ENCODE results near the gene PLXDC2.

PLXDC2 gene

GRCh38 chr10:20073167-20073566 is 256.9 kb downstream of the PLXDC2 start:
- no peak overlapping the region for H2AFZ ChIP-seq (ENCODE audit: low read length)
- no peak for TF ChIP-seq EZH2 (IDR thresholded peaks at IDR 0.05; ENCODE audit: borderline replicate concordance, low read length)
- TF ChIP-seq CTCF (IDR thresholded peaks at IDR 0.05; ENCODE audit: low read length), result no peak
- H3K4me2 ChIP-seq (ENCODE audit: low read length), result no peak overlapping the region
- no peaks in the 10 kb centered on the region for H3K9me2 ChIP-seq (ENCODE audit: low read depth, low read length)
- no peak overlapping the region for H3K27ac ChIP-seq (ENCODE audit: low read depth, low read length, poor library complexity, severe bottlenecking)
- H3K36me3 ChIP-seq (ENCODE audit: insufficient read depth, low read length), result no peaks in the 10 kb centered on the region
- no peaks in the 10 kb centered on the region for H3K4me1 ChIP-seq (ENCODE audit: insufficient read depth, low read length, severe bottlenecking)
- H3K27me3 ChIP-seq (ENCODE audit: insufficient read depth, low read length), result no peaks in the 10 kb centered on the region
- no peak overlapping the region for H3K4me3 ChIP-seq (ENCODE audit: low read depth, low read length, poor library complexity, severe bottlenecking)
- H4K20me1 ChIP-seq (ENCODE audit: insufficient read depth, low read length), result no peaks in the 10 kb centered on the region
- H3F3A ChIP-seq (ENCODE audit: insufficient read depth, low read length), result no peaks in the 10 kb centered on the region
- H3K9me3 ChIP-seq (ENCODE audit: low read length), result no peaks in the 10 kb centered on the region
- H3K9ac ChIP-seq (ENCODE audit: low read length), result no peak overlapping the region
- H3K79me2 ChIP-seq (ENCODE audit: insufficient read depth, low read length), result no peaks in the 10 kb centered on the region

- Histone ChIP-seq H3K9ac (ENCODE audit: low read length) (no peak overlapping the region), H3K9me2 (ENCODE audit: low read depth, low read length) (no peaks in the 10 kb centered on the region), H3K27ac (ENCODE audit: low read depth, low read length, poor library complexity, severe bottlenecking) (no peak overlapping the region), H3K9me3 (ENCODE audit: low read length) (no peaks in the 10 kb centered on the region), H3K27me3 (ENCODE audit: insufficient read depth, low read length) (no peaks in the 10 kb centered on the region), H2AFZ (ENCODE audit: low read length) (no peak overlapping the region), H3K4me2 (ENCODE audit: low read length) (no peak overlapping the region), H3F3A (ENCODE audit: insufficient read depth, low read length) (no peaks in the 10 kb centered on the region), H3K36me3 (ENCODE audit: insufficient read depth, low read length) (no peaks in the 10 kb centered on the region), H4K20me1 (ENCODE audit: insufficient read depth, low read length) (no peaks in the 10 kb centered on the region), H3K79me2 (ENCODE audit: insufficient read depth, low read length) (no peaks in the 10 kb centered on the region), H3K4me3 (ENCODE audit: low read depth, low read length, poor library complexity, severe bottlenecking) (no peak overlapping the region), H3K4me1 (ENCODE audit: insufficient read depth, low read length, severe bottlenecking) (no peaks in the 10 kb centered on the region)
- TF ChIP-seq EZH2 (IDR thresholded peaks at IDR 0.05; ENCODE audit: borderline replicate concordance, low read length) (no peak), CTCF (IDR thresholded peaks at IDR 0.05; ENCODE audit: low read length) (no peak)
Observed at GRCh38 chr10:20075713-20076112, 259.5 kb downstream of the PLXDC2 start.

- Histone ChIP-seq H3K4me2 (ENCODE audit: low read length) (no peak overlapping the region), H3K9me3 (ENCODE audit: low read length) (no peaks in the 10 kb centered on the region), H3K27me3 (ENCODE audit: insufficient read depth, low read length) (no peaks in the 10 kb centered on the region), H2AFZ (ENCODE audit: low read length) (no peak overlapping the region), H3K9ac (ENCODE audit: low read length) (no peak overlapping the region), H3K79me2 (ENCODE audit: insufficient read depth, low read length) (no peaks in the 10 kb centered on the region), H3K9me2 (ENCODE audit: low read depth, low read length) (no peaks in the 10 kb centered on the region), H3K36me3 (ENCODE audit: insufficient read depth, low read length) (no peaks in the 10 kb centered on the region), H3K4me1 (ENCODE audit: insufficient read depth, low read length, severe bottlenecking) (no peaks in the 10 kb centered on the region), H3F3A (ENCODE audit: insufficient read depth, low read length) (no peaks in the 10 kb centered on the region), H3K4me3 (ENCODE audit: low read depth, low read length, poor library complexity, severe bottlenecking) (no peak overlapping the region), H3K27ac (ENCODE audit: low read depth, low read length, poor library complexity, severe bottlenecking) (no peak overlapping the region), H4K20me1 (ENCODE audit: insufficient read depth, low read length) (no peaks in the 10 kb centered on the region)
- TF ChIP-seq EZH2 (IDR thresholded peaks at IDR 0.05; ENCODE audit: borderline replicate concordance, low read length) (no peak), CTCF (IDR thresholded peaks at IDR 0.05; ENCODE audit: low read length) (no peak)
Observed at GRCh38 chr10:20084451-20084850, 268.2 kb downstream of the PLXDC2 start.
